Skin of body (tissue), 2 donors: ENCODE results near the gene FAM124B. TPM values are rescaled to one million over a fixed set of nuclear protein-coding genes. Genes with fewer than 3 reads are reported as not detected.

Experiments
- DNase-seq: peaks from one replicate; lab custom pipeline; 2025; lab: John Stamatoyannopoulos, UW
- total RNA-seq: library from RNA; depleted of rRNA; stranded (reverse); fragments of >200 nt; gene quantifications from one replicate; pipeline ENCODE4 v1.2.3, GENCODE V29; 2014

The FAM124B gene
- total RNA-seq, 1 donor from 2014 or later, result 4.9 TPM

DNA sequence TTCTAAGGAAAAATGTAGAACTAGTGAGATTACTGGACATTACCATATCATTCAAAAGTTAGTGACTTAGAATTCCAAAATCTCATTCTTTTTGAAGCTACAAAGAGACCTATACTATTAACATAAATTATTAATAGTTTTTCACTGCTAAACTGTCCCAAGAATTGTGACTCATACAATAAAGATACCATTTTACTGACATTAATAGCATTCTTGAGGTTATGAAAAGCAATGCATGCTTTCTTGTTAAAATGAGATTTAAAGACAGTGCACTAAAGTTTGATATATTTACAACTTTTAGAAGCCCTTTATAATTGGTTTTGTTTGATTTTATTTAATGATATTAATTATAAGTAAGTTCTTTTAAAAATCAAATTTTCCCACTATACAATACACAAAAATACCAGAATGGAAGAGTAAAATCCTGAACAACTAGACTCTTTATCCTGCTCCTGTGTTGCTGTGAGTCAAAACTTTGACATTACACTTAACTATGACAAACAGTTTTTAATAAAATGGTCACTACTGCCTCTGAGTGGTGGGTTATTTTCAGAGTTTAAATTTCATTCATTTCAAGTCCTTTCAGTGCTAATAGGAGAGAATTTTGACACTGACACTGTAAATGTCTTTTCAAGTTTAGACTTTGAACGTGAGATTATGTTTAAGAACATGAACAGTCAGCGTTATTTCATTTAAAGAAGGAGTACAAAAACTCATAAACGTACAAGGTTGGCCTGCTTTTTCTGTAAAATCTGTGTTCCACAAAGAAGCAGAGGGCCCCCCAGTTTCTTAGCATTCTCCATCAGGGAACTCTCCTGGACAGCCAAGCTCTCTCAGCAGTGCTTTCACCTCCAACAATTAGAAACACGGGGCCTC is 54.5 kb downstream of the FAM124B start:
- DNase-seq, result no peak

DNA sequence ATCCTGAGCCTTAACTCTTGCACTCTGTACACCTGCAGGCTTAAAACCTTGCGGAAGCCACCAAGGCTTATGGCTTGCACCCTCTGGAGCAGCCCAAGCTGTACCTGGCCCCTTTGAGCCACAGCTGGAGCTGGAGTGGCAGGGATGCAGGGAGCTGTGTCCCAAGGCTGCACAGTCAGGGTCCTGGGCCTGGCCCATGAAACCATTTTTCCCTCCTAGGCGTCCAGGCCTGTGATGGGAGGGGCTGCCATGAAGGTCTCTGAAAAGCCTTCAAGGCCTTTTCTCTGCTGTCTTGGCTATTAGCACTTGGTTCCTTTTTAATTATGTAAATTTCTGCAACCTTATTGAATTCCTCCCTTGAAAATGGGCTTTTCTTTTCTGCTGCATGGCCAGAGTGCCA is 56.4 kb downstream of the FAM124B start:
- DNase-seq, result no peak

DNA sequence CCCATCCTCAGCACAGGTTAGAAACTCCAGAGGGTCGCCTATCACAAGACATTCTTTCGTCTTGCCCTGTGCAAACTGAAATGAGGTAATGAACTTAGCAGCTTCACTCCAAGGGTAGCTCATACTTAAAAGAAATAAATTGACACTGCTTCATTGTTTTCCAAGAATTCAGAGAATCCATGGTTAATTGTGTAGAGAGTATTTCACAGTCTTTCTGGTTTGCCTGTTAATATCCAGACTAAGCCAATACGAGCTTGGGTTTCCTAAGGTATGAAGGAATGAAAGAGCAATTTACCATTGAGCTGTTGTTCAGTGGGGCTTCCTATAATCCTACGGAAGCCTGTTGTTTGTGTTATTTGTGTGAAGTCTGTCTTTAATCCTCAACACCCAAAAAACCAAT is 58.7 kb downstream of the FAM124B start:
- DNase-seq, result no peak

DNA sequence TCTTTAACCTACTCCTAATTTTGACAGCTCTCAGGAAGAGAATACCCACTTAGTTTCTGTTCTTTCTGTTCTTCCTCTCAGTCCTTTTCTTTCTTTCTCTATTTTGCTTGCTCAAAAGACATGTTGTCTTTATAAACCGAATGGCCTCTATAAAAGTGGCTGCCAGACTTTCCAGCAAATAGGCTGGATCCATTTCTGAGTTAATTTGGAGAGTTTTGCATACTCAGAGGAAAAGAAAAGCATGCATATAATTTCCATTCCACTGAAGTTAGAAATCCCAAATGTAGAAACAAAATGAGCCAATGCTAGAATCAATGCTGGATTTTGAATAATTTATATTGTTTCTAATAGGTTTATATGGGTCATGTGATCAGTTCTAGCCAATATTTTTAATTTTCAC is 65.9 kb downstream of the FAM124B start:
- DNase-seq, result no peak

DNA sequence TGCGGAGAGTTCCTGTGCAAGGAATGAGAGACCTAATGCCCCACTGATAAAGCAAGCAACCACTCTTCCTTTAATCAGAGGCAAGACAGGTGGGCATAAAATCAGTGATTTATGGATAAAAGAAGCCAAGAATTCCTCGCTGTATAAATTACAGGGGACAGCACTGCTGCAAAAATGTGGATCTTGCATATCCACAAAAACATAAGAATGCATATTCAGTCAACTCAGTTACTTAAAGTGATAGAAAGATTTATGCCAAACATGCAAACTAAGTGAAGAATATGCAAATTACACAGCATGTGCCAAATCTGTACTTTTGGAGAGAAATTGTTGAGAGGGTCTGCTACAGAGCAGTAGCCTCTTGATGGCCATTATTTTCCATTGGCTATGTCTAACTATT is 67.2 kb downstream of the FAM124B start:
- DNase-seq, result no peak

DNA sequence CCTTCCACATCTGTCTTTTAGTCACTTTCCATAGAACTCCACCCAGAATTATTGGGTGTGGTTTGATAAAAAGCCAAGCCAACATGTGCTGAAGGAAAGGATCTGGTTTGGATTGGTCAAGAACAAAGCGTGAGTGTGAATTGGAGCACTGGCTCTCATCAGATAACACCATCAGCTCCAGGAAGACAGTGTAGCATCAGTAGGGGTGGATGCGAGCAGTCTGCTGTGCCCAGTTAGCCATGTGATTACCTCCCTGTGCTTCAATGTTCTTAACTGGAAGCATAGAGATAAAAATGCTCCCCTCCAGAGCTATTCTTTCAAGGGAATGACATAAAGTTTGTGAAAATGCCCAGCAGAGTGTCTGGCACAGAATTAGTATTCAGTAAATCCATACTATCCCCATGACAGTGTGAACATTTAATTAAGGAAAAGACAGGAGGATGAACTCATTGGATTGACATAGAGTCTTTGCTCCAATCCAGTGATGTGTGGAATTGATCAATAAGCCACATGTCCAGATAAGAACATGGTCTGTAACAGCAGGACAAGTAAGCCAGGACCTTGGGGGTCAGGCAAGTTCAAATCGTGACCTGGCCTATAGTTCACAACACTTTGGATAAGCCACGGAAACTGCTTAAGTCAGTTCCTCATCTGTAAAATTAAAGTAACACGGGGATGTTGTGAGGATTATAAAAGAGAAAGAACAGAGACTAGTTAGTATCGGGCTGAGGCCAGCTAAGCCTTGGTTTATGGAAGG is 68.0 kb downstream of the FAM124B start:
- no peak for DNase-seq

DNA sequence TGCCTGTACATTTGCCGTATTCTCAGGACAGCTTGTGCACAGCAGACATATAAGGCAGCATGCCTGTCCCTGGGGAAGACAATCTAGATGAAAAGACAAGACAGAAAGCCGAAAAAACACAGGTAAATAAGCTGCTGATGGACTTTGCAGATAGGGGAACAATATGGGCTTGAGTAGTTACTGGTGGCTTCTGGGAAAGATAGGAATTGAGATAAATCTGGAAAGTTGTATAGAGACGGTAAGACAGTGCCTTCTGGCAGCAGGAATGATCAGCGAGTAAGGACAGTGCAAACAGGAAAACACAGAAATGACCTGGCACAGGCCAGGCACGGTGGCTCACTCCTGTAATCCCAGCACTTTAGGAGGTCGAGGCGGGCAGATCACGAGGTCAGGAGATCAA is 70.2 kb downstream of the FAM124B start:
- no peak for DNase-seq

DNA sequence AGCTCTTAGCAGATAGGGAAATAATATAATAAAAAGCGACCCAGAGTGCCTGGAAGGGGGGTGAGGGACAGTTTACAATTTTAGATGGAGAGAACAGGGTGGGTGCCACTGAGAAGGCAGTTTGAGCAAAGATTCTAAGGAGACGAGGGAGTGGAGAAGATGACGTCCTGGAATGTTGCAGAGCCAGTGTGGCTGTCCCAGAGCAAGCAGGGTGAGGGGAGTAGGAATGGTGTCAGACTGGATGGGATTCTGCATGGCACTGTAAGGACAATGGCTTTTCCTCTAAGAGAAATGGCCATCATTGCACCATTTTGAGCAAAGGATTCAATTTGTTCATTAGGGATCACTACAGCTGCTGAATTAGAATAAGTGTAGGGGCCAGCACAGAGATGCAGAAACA is 73.1 kb downstream of the FAM124B start:
- DNase-seq, result no peak

Other genes with a start within 250 kb of the FAM124B start
- gene CUL3, start 183.3 kb upstream of the FAM124B start, total RNA-seq, result 90.3 TPM